Right atrium auricular region (tissue), 2 donors: ENCODE data around the gene PLK1. TPM values are rescaled to one million over a fixed set of nuclear protein-coding genes. Genes with fewer than 3 reads are reported as not detected.

Experiments used
- DNase-seq: peaks from one replicate; pipeline ENCODE4 v3.0.0-alpha.2; 2019; ENCODE audit warnings: low spot score
- H3K27ac ChIP-seq, 2 donors: fragments of 200-600 bp; sonication (generic); 1 replicate in 1 of 2; 2 replicates in 1 of 2; pipeline ENCODE4 v1.5.1; 2016 to 2019
- H3K27me3 ChIP-seq, 2 donors: fragments of 200-600 bp; sonication (generic); one replicate each; pipeline versions ENCODE4 v1.5.1 to v1.6.0; 2017 to 2019
- H3K36me3 ChIP-seq: fragments of 200-600 bp; sonication (generic); one replicate; pipeline ENCODE4 v1.5.1; 2016
- H3K4me1 ChIP-seq, 2 donors: fragments of 200-600 bp; sonication (generic); one replicate each; pipeline versions ENCODE4 v1.5.1 to v1.6.0; 2017 to 2019
- H3K4me3 ChIP-seq, 2 donors: fragments of 200-600 bp; sonication (generic); 1 replicate in 1 of 2; 2 replicates in 1 of 2; pipeline ENCODE4 v1.5.1; 2017 to 2019; ENCODE audit warnings: mild to moderate bottlenecking in 1 of 2, moderate library complexity in 1 of 2
- H3K9me3 ChIP-seq, 2 donors: fragments of 200-600 bp; sonication (generic); one replicate each; pipeline ENCODE4 v1.5.1; 2019
- CTCF ChIP-seq, 2 donors: fragments of 200-600 bp; sonication (generic); IDR thresholded peaks; one replicate each; pipeline ENCODE4 v1.5.1; 2019; ENCODE audit warnings: antibody characterized with exemption in 2 of 2
- total RNA-seq, 2 donors: library from RNA; depleted of rRNA; stranded (reverse); fragments of >200 nt; gene quantifications; one replicate each; pipeline ENCODE4 v1.1.0, GENCODE V29; 2016

The PLK1 gene
- total RNA-seq, 2 donors from 2014 or later, result 0.71 to 3.3 TPM

- Histone ChIP-seq H3K36me3 (peaks cover 93% of the 10 kb centered on the region), H3K9me3 (no peaks in the 10 kb centered on the region), H3K27me3 (no peaks in the 10 kb centered on the region), H3K4me3 (no peak overlapping the region), H3K4me1 (no peaks in the 10 kb centered on the region), H3K27ac (no peak overlapping the region)
- TF ChIP-seq CTCF (IDR thresholded peaks at IDR 0.05), result no peak
- DNase-seq, result no peak
These were observed 14.8 kb upstream of the PLK1 start for GRCh38 chr16:23663918-23664317.

GRCh38 chr16:23666571-23667354 lies 11.9 kb upstream of the PLK1 start:
- DNase-seq, result no peak
- H3K4me3 ChIP-seq, result no peak overlapping the region
- H3K4me1 ChIP-seq, result no peaks in the 10 kb centered on the region
- H3K9me3 ChIP-seq, result no peaks in the 10 kb centered on the region
- H3K27ac ChIP-seq, result no peak overlapping the region
- no peak for TF ChIP-seq CTCF (IDR thresholded peaks at IDR 0.05)
- no peaks in the 10 kb centered on the region for H3K27me3 ChIP-seq
- peaks cover 80% of the 10 kb centered on the region for H3K36me3 ChIP-seq

- peaks cover 80% of the 10 kb centered on the region for H3K36me3 ChIP-seq
- no peak overlapping the region for H3K4me3 ChIP-seq
- DNase-seq, result no peak
- H3K27me3 ChIP-seq, result no peaks in the 10 kb centered on the region
- no peaks in the 10 kb centered on the region for H3K4me1 ChIP-seq
- TF ChIP-seq CTCF (IDR thresholded peaks at IDR 0.05), result no peak
- no peak overlapping the region for H3K27ac ChIP-seq
- no peaks in the 10 kb centered on the region for H3K9me3 ChIP-seq
These were observed 11.4 kb upstream of the PLK1 start for GRCh38 chr16:23667355-23667659.

- no peaks in the 10 kb centered on the region for H3K27me3 ChIP-seq
- H3K27ac ChIP-seq, result no peak overlapping the region
- H3K4me1 ChIP-seq, result no peaks in the 10 kb centered on the region
- peaks cover 73% of the 10 kb centered on the region for H3K36me3 ChIP-seq
- H3K9me3 ChIP-seq, result no peaks in the 10 kb centered on the region
- TF ChIP-seq CTCF (IDR thresholded peaks at IDR 0.05), result no peak
- H3K4me3 ChIP-seq, result no peak overlapping the region
- no peak for DNase-seq
These were observed 10.5 kb upstream of the PLK1 start for GRCh38 chr16:23668225-23668624.

GRCh38 chr16:23668873-23669272 lies 9.8 kb upstream of the PLK1 start:
- no peak for TF ChIP-seq CTCF (IDR thresholded peaks at IDR 0.05)
- no peak for DNase-seq
- Histone ChIP-seq H3K4me1 (no peaks in the 10 kb centered on the region), H3K27ac (no peak overlapping the region), H3K4me3 (no peak overlapping the region), H3K36me3 (peaks cover 68% of the 10 kb centered on the region), H3K9me3 (no peaks in the 10 kb centered on the region), H3K27me3 (no peaks in the 10 kb centered on the region)
